Thyroid gland (tissue), 4 donors: Measurements from ENCODE around the gene KIF18A. TPM values are rescaled to one million over a fixed set of nuclear protein-coding genes. Genes with fewer than 3 reads are reported as not detected.
"Not testable (repeated sequence)": the region's sequence is repeated elsewhere in the genome, so short reads cannot be mapped to it uniquely, and the experiment has no call there.

Source experiments
- DNase-seq, 2 donors: peaks; one replicate each; pipeline ENCODE4 v3.0.0-alpha.2; 2019
- H3K27ac ChIP-seq, 3 donors: fragments of 200-600 bp; sonication (generic); 1 replicate in 2 of 3; 2 replicates in 1 of 3; pipeline ENCODE4 v1.5.1; 2016 to 2019; ENCODE audit warnings: mild to moderate bottlenecking in 1 of 3, moderate library complexity in 1 of 3
- H3K27me3 ChIP-seq: fragments of 200-600 bp; sonication (generic); one replicate; pipeline ENCODE4 v1.5.1; 2019
- H3K36me3 ChIP-seq, 2 donors: fragments of 200-600 bp; sonication (generic); one replicate each; pipeline ENCODE4 v1.5.1; 2016 to 2019
- H3K4me1 ChIP-seq, 2 donors: fragments of 200-600 bp; sonication (generic); one replicate each; pipeline ENCODE4 v1.5.1; 2017 to 2019
- H3K4me3 ChIP-seq, 3 donors: fragments of 200-600 bp; sonication (generic); replicated peaks in 1 of 3; 1 replicate in 2 of 3; 2 replicates in 1 of 3; pipeline ENCODE4 v1.5.1; 2016; ENCODE audit warnings: mild to moderate bottlenecking in 1 of 3
- H3K9me3 ChIP-seq: fragments of 200-600 bp; sonication (generic); one replicate; pipeline ENCODE4 v1.5.1; 2017
- POLR2A ChIP-seq, 2 donors: fragments of 450-650 bp; IDR thresholded peaks; one replicate each; pipeline ENCODE4 v1.6.1; 2017; ENCODE audit warnings: antibody characterized with exemption in 2 of 2, mild to moderate bottlenecking in 2 of 2, moderate library complexity in 1 of 2
- WGBS, 2 donors: methylation state at CpG; one replicate each; pipeline ENCODE4 v1.1.5; 2017; 5-methylcytosine and 5-hydroxymethylcytosine counted together
- intact Hi-C: fragments of 100-400 bp; cut with DNase I; formaldehyde crosslinking; loops from one replicate; pipeline ENCODE4 v1.15.1; 2023
- total RNA-seq, 4 donors: library from RNA; depleted of rRNA; stranded (reverse); fragments of >200 nt; gene quantifications; one replicate each; pipeline ENCODE4 v1.2.3, GENCODE V29; 2016
- TF ChIP-seq, protein P1 (sequence below), 6 experiments: fragments of 200-600 bp in 3 of 6; fragments of 450-650 bp in 3 of 6; sonication (generic) in 3 of 6; IDR thresholded peaks; one replicate each; pipeline ENCODE4 v1.5.1; 2016 to 2019; ENCODE audit warnings: antibody characterized with exemption in 6 of 6, mild to moderate bottlenecking in 2 of 6, inconsistent platforms in 1 of 6, moderate library complexity in 1 of 6

The KIF18A gene
- total RNA-seq, 4 donors from 2014 or later: 2.3 to 4.6 (median 4.1) TPM

DNA sequence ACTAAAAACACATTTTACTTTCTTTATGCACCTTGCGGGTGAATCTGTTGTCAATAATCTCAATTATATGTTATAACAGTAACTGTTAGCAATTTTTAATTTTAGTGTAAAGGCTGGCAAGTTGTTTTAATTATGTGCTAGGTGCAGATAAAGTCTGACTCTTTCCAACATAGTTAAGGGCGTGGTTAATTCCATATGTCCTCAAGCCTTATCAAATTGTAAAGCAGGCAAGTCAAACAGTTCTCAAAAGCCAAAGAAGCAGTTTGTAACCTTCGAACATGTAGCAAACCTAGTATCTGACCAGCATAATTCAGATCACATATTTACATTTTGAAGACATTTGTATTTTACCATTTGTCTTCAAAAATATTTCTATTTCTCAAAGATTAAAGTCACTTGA lies 29.4 kb upstream of the KIF18A start:
- DNase-seq: no peak
- H3K27ac ChIP-seq: no peak overlapping the region
- no peak overlapping the region for H3K4me3 ChIP-seq
- H3K27me3 ChIP-seq: no peaks in the 10 kb centered on the region
- H3K9me3 ChIP-seq: no peaks in the 10 kb centered on the region
- WGBS, 2 donors: 97 to 99% methylated on average over 3 of the region's 3 CpGs
- no peak for TF ChIP-seq POLR2A (IDR thresholded peaks at IDR 0.05)
- TF ChIP-seq, protein P1, sequence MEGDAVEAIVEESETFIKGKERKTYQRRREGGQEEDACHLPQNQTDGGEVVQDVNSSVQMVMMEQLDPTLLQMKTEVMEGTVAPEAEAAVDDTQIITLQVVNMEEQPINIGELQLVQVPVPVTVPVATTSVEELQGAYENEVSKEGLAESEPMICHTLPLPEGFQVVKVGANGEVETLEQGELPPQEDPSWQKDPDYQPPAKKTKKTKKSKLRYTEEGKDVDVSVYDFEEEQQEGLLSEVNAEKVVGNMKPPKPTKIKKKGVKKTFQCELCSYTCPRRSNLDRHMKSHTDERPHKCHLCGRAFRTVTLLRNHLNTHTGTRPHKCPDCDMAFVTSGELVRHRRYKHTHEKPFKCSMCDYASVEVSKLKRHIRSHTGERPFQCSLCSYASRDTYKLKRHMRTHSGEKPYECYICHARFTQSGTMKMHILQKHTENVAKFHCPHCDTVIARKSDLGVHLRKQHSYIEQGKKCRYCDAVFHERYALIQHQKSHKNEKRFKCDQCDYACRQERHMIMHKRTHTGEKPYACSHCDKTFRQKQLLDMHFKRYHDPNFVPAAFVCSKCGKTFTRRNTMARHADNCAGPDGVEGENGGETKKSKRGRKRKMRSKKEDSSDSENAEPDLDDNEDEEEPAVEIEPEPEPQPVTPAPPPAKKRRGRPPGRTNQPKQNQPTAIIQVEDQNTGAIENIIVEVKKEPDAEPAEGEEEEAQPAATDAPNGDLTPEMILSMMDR (IDR thresholded peaks at IDR 0.05): no peak
- H3K36me3 ChIP-seq: peaks cover 0 to 5% of the 10 kb centered on the region in 2 donors
- no peaks in the 10 kb centered on the region for H3K4me1 ChIP-seq
- intact Hi-C loops: no loop called here

DNA sequence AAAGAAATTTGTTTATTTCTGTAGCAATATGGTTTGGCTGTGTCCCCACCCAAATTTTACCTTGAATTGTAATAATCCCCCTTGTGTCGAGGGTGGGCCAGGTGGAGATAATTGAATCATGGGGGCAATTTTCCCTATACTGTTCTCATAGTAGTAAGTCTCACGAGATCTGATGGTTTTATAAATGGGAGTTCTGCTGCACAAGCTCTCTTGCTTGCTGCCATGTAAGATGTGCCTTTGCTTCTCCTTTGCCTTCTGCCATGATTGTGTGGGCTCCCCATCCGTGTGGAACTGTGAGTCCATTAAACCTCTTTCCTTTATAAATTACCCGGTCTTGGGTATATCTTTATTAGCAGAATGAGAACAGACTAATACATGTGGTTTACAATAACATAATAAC lies 28.2 kb upstream of the KIF18A start:
- H3K4me1 ChIP-seq, H3K27me3 ChIP-seq, H3K9me3 ChIP-seq, intact Hi-C loops, H3K4me3 ChIP-seq, H3K27ac ChIP-seq, DNase-seq, H3K36me3 ChIP-seq: not testable (repeated sequence)
- WGBS, 2 donors: 96 to 99% methylated on average over 4 of the region's 4 CpGs

DNA sequence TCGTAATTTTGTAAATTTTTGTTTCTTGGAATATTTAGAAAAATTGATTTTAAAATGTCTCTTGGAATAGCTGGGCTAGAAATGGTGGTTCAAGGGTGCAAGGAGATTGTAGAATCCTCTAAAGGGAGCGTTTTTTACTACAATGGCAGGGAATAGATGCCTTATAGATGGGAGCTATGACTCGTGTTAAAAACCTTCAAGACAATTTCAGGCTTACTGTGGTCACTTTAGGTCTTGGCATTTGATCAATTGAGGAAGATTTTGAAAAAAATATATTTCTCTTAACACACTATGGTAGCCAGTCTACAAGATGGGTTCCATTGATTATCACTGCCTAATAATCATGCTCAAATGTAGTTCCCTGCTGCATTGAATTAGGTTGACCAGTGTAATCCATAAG lies 25.2 kb upstream of the KIF18A start:
- no peak for DNase-seq
- H3K27ac ChIP-seq: no peak overlapping the region
- intact Hi-C loops: no loop called here
- no peak overlapping the region for H3K4me3 ChIP-seq
- no peaks in the 10 kb centered on the region for H3K4me1 ChIP-seq
- WGBS, 2 donors: 98% methylated on average over 3 of the region's 3 CpGs
- H3K27me3 ChIP-seq: no peaks in the 10 kb centered on the region
- no peaks in the 10 kb centered on the region for H3K9me3 ChIP-seq
- peaks cover 0 to 5% of the 10 kb centered on the region in 2 donors for H3K36me3 ChIP-seq
- TF ChIP-seq POLR2A (IDR thresholded peaks at IDR 0.05): no peak
- TF ChIP-seq, protein P1 (IDR thresholded peaks at IDR 0.05): no peak

DNA sequence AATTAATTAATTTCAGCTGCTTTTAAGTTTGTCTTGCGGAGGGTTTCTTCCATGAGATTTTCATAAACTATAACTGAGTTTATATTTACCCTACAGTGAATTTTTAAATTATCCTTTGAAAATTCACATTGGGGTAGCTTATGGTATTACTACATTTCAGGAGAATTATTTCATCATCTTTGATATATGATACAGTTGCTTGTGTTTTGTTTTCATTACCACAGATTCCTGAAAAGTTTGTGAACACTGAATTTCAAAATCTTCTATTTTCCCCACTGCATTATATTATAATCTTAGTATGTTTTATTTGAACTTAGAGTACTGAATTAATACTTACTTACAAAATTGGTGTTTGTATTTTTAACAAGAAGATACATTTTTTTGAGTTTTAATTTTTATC lies 24.6 kb upstream of the KIF18A start:
- H3K4me1 ChIP-seq: no peaks in the 10 kb centered on the region
- H3K4me3 ChIP-seq: no peak overlapping the region
- DNase-seq: no peak
- intact Hi-C loops: no loop called here
- H3K27ac ChIP-seq: no peak overlapping the region
- TF ChIP-seq, protein P1 (IDR thresholded peaks at IDR 0.05): no peak
- no peak for TF ChIP-seq POLR2A (IDR thresholded peaks at IDR 0.05)
- peaks cover 0 to 5% of the 10 kb centered on the region in 2 donors for H3K36me3 ChIP-seq
- H3K9me3 ChIP-seq: no peaks in the 10 kb centered on the region
- no peaks in the 10 kb centered on the region for H3K27me3 ChIP-seq
- WGBS, 2 donors: 0 to 98% methylated on average over 1 of the region's 1 CpG

DNA sequence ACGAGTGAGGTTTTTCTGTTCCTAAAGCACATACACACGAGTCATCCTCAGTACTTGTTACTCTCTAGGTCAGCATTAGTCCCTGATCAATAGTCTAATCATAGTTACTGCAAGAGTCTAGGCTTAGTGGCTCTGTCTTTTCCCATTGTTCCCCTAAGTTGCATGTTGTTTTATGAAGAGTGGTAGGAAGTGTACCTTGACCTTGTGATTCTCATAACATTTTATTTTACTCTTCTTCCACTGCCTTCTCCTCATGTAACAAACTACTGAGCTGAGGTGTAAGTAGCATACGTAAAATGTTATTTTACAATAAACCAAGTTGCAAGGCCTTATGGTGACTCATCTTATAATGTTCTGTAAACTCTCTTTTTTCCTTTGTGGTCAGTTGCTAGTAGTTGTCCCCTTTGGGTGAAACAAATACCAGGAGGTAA lies 15.2 kb upstream of the KIF18A start:
- Histone ChIP-seq H3K27me3 (no peaks in the 10 kb centered on the region), H3K27ac (no peak overlapping the region), H3K4me3 (no peak overlapping the region), H3K9me3 (no peaks in the 10 kb centered on the region), H3K36me3 (no peaks in the 10 kb centered on the region), H3K4me1 (no peaks in the 10 kb centered on the region)
- no peak for DNase-seq
- WGBS, 2 donors: 84 to 90% methylated on average over 3 of the region's 3 CpGs
- intact Hi-C loops: no loop called here
- TF ChIP-seq, protein P1 (IDR thresholded peaks at IDR 0.05): no peak
- no peak for TF ChIP-seq POLR2A (IDR thresholded peaks at IDR 0.05)

DNA sequence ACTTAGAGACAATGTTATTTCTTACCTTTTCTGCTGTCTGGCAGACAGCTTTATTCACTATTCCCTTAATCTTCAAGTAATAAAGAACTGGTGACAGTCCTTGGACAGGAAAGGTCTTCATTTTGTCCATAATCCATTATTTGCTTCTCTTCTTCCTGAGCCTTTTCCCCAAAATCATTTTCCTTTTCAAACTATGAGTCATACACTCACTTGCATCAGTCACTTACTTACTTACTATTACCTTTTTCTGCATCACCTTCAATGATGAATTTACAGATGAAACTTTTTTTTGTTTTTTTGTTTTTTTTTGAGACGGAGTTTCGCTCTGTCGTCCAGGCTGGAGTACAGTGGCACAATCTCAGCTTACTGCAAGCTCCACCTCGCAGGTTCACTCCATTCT lies 9.8 kb upstream of the KIF18A start:
- Histone ChIP-seq H3K9me3 (no peaks in the 10 kb centered on the region), H3K27me3 (no peaks in the 10 kb centered on the region), H3K4me3 (no peak overlapping the region), H3K4me1 (no peaks in the 10 kb centered on the region), H3K36me3 (peaks cover 0 to 2% of the 10 kb centered on the region in 2 donors), H3K27ac (no peak overlapping the region)
- 95% methylated on average over 4 of the region's 4 CpGs for WGBS, 2 donors
- intact Hi-C loops: no loop called here
- no peak for DNase-seq
- no peak for TF ChIP-seq POLR2A (IDR thresholded peaks at IDR 0.05)
- TF ChIP-seq, protein P1 (IDR thresholded peaks at IDR 0.05): no peak
